HFFc6 (cell line): ENCODE results near the gene HIGD2B. TPM values are rescaled to one million over a fixed set of nuclear protein-coding genes. Genes with fewer than 3 reads are reported as not detected.

ENCODE experiments used
- DNase-seq: peaks from one replicate; pipeline ENCODE4 v3.0.0-alpha.2; 2018
- H3K27ac Mint-ChIP-seq: 2 replicates; pipeline ENCODE4 v1.8.0; 2020; ENCODE audit warnings: mild to moderate bottlenecking, mixed read lengths
- H3K27me3 Mint-ChIP-seq: 2 replicates; pipeline ENCODE4 v1.8.0; 2021; ENCODE audit warnings: mild to moderate bottlenecking, moderate library complexity, mixed read lengths; ENCODE audit not compliant: insufficient read depth
- H3K36me3 Mint-ChIP-seq: 2 replicates; pipeline ENCODE4 v1.8.0; 2021; ENCODE audit warnings: low read depth, mixed read lengths
- H3K4me1 Mint-ChIP-seq: 2 replicates; pipeline ENCODE4 v1.8.0; 2020; ENCODE audit warnings: low read depth, mixed read lengths
- H3K4me3 Mint-ChIP-seq: 2 replicates; pipeline ENCODE4 v1.8.0; 2020; ENCODE audit warnings: mild to moderate bottlenecking, moderate library complexity, mixed read lengths
- H3K9me3 Mint-ChIP-seq: 2 replicates; pipeline ENCODE4 v1.8.0; 2020; ENCODE audit warnings: mild to moderate bottlenecking, mixed read lengths
- long read RNA-seq: library from polyadenylated mRNA; unstranded; transcript quantifications from one replicate; pipeline ENCODE4 v2.0.0, GENCODE V29; 2019
- total RNA-seq, 6 experiments: library from RNA; stranded (reverse); fragmentation: NEBNext Ultra II Directional; extraction: Animal tissue kit (Norgen Biotek cat#: 25700); gene quantifications; 2 replicates in 1 of 6; 3 replicates in 5 of 6; pipeline ENCODE4 v1.2.3, GENCODE V29; 2021
- TF ChIP-seq, protein P1 (sequence below): fragments of 200-600 bp; sonication (generic); IDR thresholded peaks from 2 replicates; pipeline ENCODE4 v1.5.0; 2021; ENCODE audit warnings: antibody characterized with exemption, mild to moderate bottlenecking

The HIGD2B gene, protein sequence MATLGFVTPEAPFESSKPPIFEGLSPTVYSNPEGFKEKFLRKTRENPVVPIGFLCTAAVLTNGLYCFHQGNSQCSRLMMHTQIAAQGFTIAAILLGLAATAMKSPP
- not detected for total RNA-seq
- long read RNA-seq, result 0 reads

DNA sequence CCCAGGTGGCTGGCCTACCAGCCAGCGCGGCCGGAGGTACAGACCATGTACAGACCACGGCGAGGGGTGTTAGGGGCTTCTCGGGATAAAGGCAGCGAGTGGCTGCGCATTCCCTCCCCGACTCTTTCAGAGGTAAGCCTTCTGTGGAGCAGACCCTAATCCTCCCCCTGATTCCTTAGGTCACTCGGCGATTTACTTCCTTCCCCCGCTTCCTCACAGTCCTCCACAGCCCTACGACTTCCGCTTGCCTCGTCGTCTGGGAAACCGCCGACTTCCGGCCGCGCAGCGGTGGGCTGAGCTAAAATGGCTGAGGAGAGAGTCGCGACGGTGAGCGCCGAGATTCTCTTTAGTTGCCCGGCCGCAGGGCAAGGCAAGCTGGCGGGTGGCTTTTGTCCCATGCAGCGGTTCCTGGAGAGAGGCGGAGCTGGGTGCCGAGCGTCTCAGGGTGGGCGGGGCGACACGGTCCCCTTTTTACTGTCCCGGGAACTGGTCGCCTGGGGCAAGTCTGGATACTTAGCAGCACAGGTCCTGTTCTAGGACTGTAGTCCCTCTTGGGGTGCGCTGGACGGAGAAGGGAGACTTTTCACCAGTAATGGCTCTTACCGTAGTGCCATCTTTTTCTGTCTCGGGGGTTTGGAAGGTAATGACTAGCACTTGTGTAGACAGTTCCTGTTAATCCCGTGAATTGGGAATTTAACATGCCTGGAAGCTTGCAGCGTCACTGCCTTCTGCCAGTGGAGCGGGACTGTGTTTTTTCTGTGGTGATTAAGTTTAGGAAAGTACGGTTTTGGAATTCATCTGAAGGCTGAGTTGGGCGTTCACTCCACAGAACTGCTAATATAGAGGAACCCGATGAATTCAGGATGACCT is at the start of gene HIGD2B, which contains the start of gene BBS4:
TSS of gene HIGD2B (minus strand) at position 258 of the 870 bp plus-strand sequence. CDS start 9,808 bp downstream, outside the sequence.
TSS of gene BBS4 (plus strand) at position 283 of the 870 bp plus-strand sequence. CDS start at position 304, 21 bp downstream.
- DNase-seq, result peak; percentile 89
- TF ChIP-seq, protein P1, sequence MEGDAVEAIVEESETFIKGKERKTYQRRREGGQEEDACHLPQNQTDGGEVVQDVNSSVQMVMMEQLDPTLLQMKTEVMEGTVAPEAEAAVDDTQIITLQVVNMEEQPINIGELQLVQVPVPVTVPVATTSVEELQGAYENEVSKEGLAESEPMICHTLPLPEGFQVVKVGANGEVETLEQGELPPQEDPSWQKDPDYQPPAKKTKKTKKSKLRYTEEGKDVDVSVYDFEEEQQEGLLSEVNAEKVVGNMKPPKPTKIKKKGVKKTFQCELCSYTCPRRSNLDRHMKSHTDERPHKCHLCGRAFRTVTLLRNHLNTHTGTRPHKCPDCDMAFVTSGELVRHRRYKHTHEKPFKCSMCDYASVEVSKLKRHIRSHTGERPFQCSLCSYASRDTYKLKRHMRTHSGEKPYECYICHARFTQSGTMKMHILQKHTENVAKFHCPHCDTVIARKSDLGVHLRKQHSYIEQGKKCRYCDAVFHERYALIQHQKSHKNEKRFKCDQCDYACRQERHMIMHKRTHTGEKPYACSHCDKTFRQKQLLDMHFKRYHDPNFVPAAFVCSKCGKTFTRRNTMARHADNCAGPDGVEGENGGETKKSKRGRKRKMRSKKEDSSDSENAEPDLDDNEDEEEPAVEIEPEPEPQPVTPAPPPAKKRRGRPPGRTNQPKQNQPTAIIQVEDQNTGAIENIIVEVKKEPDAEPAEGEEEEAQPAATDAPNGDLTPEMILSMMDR, result no peak
- Mint-ChIP-seq H3K4me3 (peak within 1 kb of the TSS; percentile 91), H3K4me1 (peaks cover 9% of the 10 kb centered on the region), H3K27ac (peak within 1 kb of the TSS; percentile 91), H3K9me3 (no peaks in the 10 kb centered on the region), H3K27me3 (no peaks in the 10 kb centered on the region; the same call in none of the 2 replicates), H3K36me3 (no peaks in the 10 kb centered on the region)

DNA sequence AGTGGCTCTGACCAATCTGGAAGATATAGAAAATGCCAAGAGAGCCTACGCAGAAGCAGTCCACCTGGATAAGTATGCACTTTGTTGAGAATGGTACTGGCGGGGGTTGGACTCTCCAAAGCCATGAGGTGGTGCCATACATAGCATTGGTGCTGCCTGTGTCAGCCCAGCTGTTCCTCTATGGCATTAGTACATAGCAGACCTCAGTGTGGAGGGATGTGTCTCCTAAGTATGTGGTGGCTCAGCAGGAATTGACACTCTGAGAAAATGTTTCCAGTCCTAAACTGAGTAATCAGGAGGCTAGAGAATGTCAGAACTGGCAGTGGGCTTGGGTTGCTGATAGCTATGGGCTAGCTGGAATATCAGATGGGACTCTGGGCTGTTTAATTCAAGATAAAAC is 49.1 kb upstream of the HIGD2B start:
- Mint-ChIP-seq H3K4me1 (peaks cover 21% of the 10 kb centered on the region), H3K27me3 (peaks cover 1% of the 10 kb centered on the region; the same call in 1 of the 2 replicates), H3K36me3 (peaks cover 33% of the 10 kb centered on the region), H3K9me3 (no peaks in the 10 kb centered on the region), H3K27ac (no peak overlapping the region), H3K4me3 (no peak overlapping the region)
- DNase-seq, result no peak
- TF ChIP-seq, protein P1, result no peak

DNA sequence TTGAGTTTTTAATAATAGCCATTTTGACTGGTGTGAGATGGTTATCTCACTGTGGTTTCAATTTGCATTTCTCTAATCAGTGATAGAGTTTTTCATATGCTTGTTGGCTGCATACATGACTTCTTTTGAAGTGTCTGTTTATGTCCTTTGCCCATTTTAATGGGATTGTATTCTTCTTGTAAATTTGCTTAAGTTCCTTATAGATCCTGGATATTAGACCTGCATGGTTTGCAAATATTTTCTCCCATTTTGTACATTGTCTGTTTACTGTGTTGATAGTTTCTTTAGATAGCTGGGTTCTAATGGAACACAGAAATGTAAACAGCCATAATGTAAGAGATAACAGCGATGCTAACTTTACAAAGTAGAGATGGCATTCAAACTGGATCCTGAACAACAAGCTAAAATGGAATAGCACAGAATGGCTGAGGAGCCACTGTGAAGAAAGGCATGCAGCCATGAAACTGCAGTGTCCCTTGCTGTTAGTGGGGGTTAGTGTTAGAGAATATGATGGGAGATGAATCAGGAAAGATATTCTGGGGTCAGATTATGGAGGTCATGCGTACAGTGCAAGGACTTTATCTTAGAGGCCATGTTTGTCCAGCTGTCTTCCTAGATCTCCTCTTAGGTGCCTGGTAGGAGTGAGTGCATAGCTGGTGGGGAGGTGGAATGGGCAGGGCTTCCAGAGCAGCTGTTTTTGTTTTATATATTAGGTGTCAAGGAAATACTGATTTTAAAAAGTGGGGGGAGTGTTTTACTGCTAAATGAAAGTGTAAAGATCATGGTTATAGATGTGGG is 48.2 kb upstream of the HIGD2B start:
- DNase-seq, result no peak
- TF ChIP-seq, protein P1, result no peak
- Mint-ChIP-seq H3K4me3 (no peak overlapping the region), H3K36me3 (peaks cover 24% of the 10 kb centered on the region), H3K27ac (no peak overlapping the region), H3K27me3 (peaks cover 1% of the 10 kb centered on the region; the same call in 1 of the 2 replicates), H3K9me3 (no peaks in the 10 kb centered on the region), H3K4me1 (peaks cover 21% of the 10 kb centered on the region)

DNA sequence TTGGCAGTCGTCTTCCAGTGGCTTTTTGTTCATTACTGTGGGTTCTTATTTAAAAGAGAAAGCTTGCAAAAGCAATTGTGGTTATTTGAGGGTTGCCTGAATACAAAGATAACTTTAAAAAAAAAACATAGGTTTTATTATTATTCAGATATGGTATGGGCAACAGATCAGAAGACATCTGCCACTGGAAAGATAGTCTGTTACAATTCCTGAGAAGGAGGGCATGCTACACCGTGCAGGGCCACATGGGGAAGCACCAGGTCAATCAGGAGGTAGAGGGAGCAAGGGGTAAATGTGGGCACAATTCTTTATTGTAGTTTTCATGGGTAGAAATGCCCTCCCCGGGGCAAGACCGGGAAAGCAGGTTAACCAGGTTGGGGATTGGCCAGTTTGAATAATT is 46.5 kb upstream of the HIGD2B start:
- no peak for DNase-seq
- H3K27ac Mint-ChIP-seq, result no peak overlapping the region

More for the DNA sequence above, 46.5 kb upstream of the HIGD2B start:
- H3K36me3 Mint-ChIP-seq, result peaks cover 16% of the 10 kb centered on the region
- peaks cover 1% of the 10 kb centered on the region; the same call in 1 of the 2 replicates for H3K27me3 Mint-ChIP-seq
- TF ChIP-seq, protein P1, result 0 out of 2 replicates have a peak, but pooled peaks have one; percentile 14
- no peak overlapping the region for H3K4me3 Mint-ChIP-seq
- no peaks in the 10 kb centered on the region for H3K9me3 Mint-ChIP-seq
- peaks cover 25% of the 10 kb centered on the region for H3K4me1 Mint-ChIP-seq
